Measurements from ENCODE around the gene COL28A1.

Gene COL28A1

GRCh38 chr7:7333610-7334009 is 202.1 kb downstream of the COL28A1 start:
- no peak for DNase-seq (ENCODE audit: low read depth)
- no peak overlapping the region for H3K4me3 ChIP-seq (replicated peaks; ENCODE audit: low read depth, low read length)
- no peak for TF ChIP-seq CTCF (IDR thresholded peaks at IDR 0.05; ENCODE audit: low read length, missing control alignments)

DNA sequence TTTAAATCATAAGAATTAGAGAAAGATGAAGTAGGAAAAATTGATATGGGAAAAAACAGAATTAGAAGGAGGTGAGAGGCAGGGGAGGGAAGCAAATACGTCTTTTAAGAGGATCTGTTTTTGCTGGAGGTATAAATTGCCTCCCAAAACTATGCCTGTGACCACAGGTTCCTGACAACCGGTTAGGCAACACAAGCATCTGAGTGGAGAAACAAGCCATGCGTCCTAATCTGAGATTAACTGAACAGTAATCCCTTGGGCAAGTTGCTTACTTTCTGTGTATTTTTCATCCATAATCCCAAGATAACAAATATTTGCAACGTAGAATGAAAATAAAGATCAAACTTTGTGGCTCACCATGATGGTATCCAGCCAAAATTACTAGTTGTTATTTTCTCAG is 204.2 kb downstream of the COL28A1 start:
- TF ChIP-seq CTCF (IDR thresholded peaks at IDR 0.05; ENCODE audit: low read length, missing control alignments) = no peak
- H3K4me3 ChIP-seq (replicated peaks; ENCODE audit: low read depth, low read length) = no peak overlapping the region
- DNase-seq (ENCODE audit: low read depth) = no peak

GRCh38 chr7:7330997-7331396 is 204.7 kb downstream of the COL28A1 start:
- DNase-seq (ENCODE audit: low read depth) = no peak
- no peak for TF ChIP-seq CTCF (IDR thresholded peaks at IDR 0.05; ENCODE audit: low read length, missing control alignments)
- no peak overlapping the region for H3K4me3 ChIP-seq (replicated peaks; ENCODE audit: low read depth, low read length)

GRCh38 chr7:7329326-7329725 is 206.3 kb downstream of the COL28A1 start:
- H3K4me3 ChIP-seq (replicated peaks; ENCODE audit: low read depth, low read length) = no peak overlapping the region
- DNase-seq (ENCODE audit: low read depth) = no peak
- TF ChIP-seq CTCF (IDR thresholded peaks at IDR 0.05; ENCODE audit: low read length, missing control alignments) = no peak

GRCh38 chr7:7327423-7327822 is 208.2 kb downstream of the COL28A1 start:
- DNase-seq (ENCODE audit: low read depth) = no peak
- no peak for TF ChIP-seq CTCF (IDR thresholded peaks at IDR 0.05; ENCODE audit: low read length, missing control alignments)
- no peak overlapping the region for H3K4me3 ChIP-seq (replicated peaks; ENCODE audit: low read depth, low read length)

DNA sequence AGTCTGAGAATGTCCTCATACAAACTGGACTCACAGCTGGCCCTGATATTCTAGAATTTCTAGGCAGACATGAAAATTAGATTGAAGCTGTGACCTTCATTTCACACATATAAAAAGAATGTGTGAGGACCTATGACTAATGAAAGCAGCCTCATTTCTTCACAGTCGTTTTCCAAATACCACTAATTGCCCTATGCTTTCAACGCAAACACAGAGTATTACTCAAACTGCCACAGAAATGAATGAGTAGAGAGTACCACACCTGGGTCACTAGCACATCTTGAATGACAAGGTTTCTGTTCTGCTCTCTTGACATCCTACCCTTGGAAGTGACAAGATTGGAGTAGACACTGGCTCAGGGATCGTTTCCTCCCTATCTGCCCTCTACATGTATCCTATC is 211.0 kb downstream of the COL28A1 start:
- DNase-seq (ENCODE audit: low read depth) = no peak

More for the DNA sequence above, 211.0 kb downstream of the COL28A1 start:
- TF ChIP-seq CTCF (IDR thresholded peaks at IDR 0.05; ENCODE audit: low read length, missing control alignments) = no peak
- H3K4me3 ChIP-seq (replicated peaks; ENCODE audit: low read depth, low read length) = no peak overlapping the region
